Liver (tissue), 9 donors: ENCODE measurements around the gene MSX2. TPM values are rescaled to one million over a fixed set of nuclear protein-coding genes. Genes with fewer than 3 reads are reported as not detected.

Experiments
- DNase-seq: peaks from one replicate; pipeline ENCODE4 v3.0.0-alpha.2; 2017; ENCODE audit warnings: low spot score
- H3K27ac ChIP-seq, 2 donors: one replicate each; pipeline ENCODE4 v1.7.0; 2013; ENCODE audit warnings: inconsistent platforms in 2 of 2, low read length in 2 of 2, control low read depth in 1 of 2, low read depth in 1 of 2, mild to moderate bottlenecking in 1 of 2
- H3K27me3 ChIP-seq, 4 donors: one replicate each; pipeline versions ENCODE4 v1.6.1 to v1.7.0; 2013; ENCODE audit warnings: low read length in 3 of 4, inconsistent platforms in 1 of 4, mild to moderate bottlenecking in 1 of 4, moderate library complexity in 1 of 4; ENCODE audit not compliant: control insufficient read depth in 4 of 4, insufficient read depth in 4 of 4
- H3K36me3 ChIP-seq, 4 donors: one replicate each; pipeline versions ENCODE4 v1.6.1 to v1.7.0; 2013; ENCODE audit warnings: low read length in 3 of 4, mild to moderate bottlenecking in 3 of 4, low read depth in 1 of 4, moderate library complexity in 1 of 4; ENCODE audit not compliant: control insufficient read depth in 4 of 4, insufficient read depth in 3 of 4
- H3K4me1 ChIP-seq, 4 donors: one replicate each; pipeline versions ENCODE4 v1.6.1 to v1.7.0; 2013; ENCODE audit warnings: low read length in 3 of 4, mild to moderate bottlenecking in 3 of 4, moderate library complexity in 1 of 4; ENCODE audit not compliant: control insufficient read depth in 4 of 4, insufficient read depth in 4 of 4
- H3K4me3 ChIP-seq, 3 donors: one replicate each; pipeline versions ENCODE4 v1.6.1 to v1.7.0; 2013; ENCODE audit warnings: low read length in 3 of 3, control low read depth in 1 of 3, low read depth in 1 of 3, mild to moderate bottlenecking in 1 of 3
- H3K9ac ChIP-seq, 2 donors: one replicate each; pipeline ENCODE4 v1.7.0; 2013; ENCODE audit warnings: low read length in 2 of 2, mild to moderate bottlenecking in 2 of 2, moderate library complexity in 2 of 2, control low read depth in 1 of 2, low read depth in 1 of 2
- H3K9me3 ChIP-seq, 4 donors: one replicate each; pipeline versions ENCODE4 v1.6.1 to v1.7.0; 2013; ENCODE audit warnings: low read length in 3 of 4; ENCODE audit not compliant: control insufficient read depth in 4 of 4
- EGR1 ChIP-seq, 2 donors: IDR thresholded peaks; 2 replicates each; pipeline ENCODE4 v1.6.1; 2016 to 2018; ENCODE audit warnings: antibody characterized with exemption in 2 of 2, low read depth in 2 of 2
- FOXA1 ChIP-seq: IDR thresholded peaks from 2 replicates; pipeline ENCODE4 v1.6.1; 2016; ENCODE audit warnings: antibody characterized with exemption
- GABPA ChIP-seq, 2 donors: IDR thresholded peaks in 1 of 2; conservative IDR thresholded peaks in 1 of 2; 2 replicates each; pipeline ENCODE4 v1.6.1; 2016; ENCODE audit warnings: antibody characterized with exemption in 2 of 2, mild to moderate bottlenecking in 1 of 2, moderate library complexity in 1 of 2
- HNF4A ChIP-seq, 2 donors: conservative IDR thresholded peaks; 2 replicates each; pipeline ENCODE4 v1.6.1; 2016; ENCODE audit warnings: antibody characterized with exemption in 2 of 2, mild to moderate bottlenecking in 2 of 2
- HNF4G ChIP-seq: IDR thresholded peaks from 2 replicates; pipeline ENCODE4 v1.6.1; 2016; ENCODE audit warnings: antibody characterized with exemption
- JUND ChIP-seq, 2 donors: IDR thresholded peaks; 2 replicates each; pipeline ENCODE4 v1.6.1; 2016; ENCODE audit warnings: antibody characterized with exemption in 2 of 2
- NR2F2 ChIP-seq: IDR thresholded peaks from 2 replicates; pipeline ENCODE4 v1.6.1; 2016; ENCODE audit warnings: antibody characterized with exemption
- RAD21 ChIP-seq, 2 donors: IDR thresholded peaks; 2 replicates each; pipeline ENCODE4 v1.6.1; 2016; ENCODE audit warnings: antibody characterized with exemption in 2 of 2, mild to moderate bottlenecking in 2 of 2
- RXRA ChIP-seq, 2 donors: IDR thresholded peaks; 2 replicates each; pipeline ENCODE4 v1.6.1; 2017 to 2018; ENCODE audit warnings: antibody characterized with exemption in 2 of 2, mild to moderate bottlenecking in 1 of 2
- TAF1 ChIP-seq: conservative IDR thresholded peaks from 2 replicates; pipeline ENCODE4 v1.6.1; 2016; ENCODE audit warnings: antibody characterized with exemption, mild to moderate bottlenecking
- YY1 ChIP-seq: IDR thresholded peaks from 2 replicates; pipeline ENCODE4 v1.6.1; 2016; ENCODE audit warnings: antibody characterized with exemption, mild to moderate bottlenecking
- WGBS: extraction: QIAGEN DNeasy Blood & Tissue Kit; methylation state at CpG from one replicate; pipeline ENCODE4 v1.1.7; 2013; 5-methylcytosine and 5-hydroxymethylcytosine counted together
- polyA plus RNA-seq, 2 donors: library from polyadenylated mRNA; stranded (reverse) in 1 of 2; unstranded in 1 of 2; fragments of 200-250 nt in 1 of 2; fragments of >200 nt in 1 of 2; fragmentation: Nextera tagmentation in 1 of 2; extraction: Ambion mirVana in 1 of 2; gene quantifications; one replicate each; pipeline versions ENCODE4 v1.2.1 to v1.2.3, GENCODE V29; 2013 to 2015
- total RNA-seq, 2 donors: library from RNA; depleted of rRNA; stranded (reverse); fragments of >200 nt; gene quantifications; one replicate each; pipeline ENCODE4 v1.2.3, GENCODE V29; 2014
- TF ChIP-seq, protein P1 (sequence below): IDR thresholded peaks from 2 replicates; pipeline ENCODE4 v1.6.1; 2016; ENCODE audit warnings: antibody characterized with exemption
- TF ChIP-seq, protein P2 (sequence below): IDR thresholded peaks from 2 replicates; pipeline ENCODE4 v1.6.1; 2016; ENCODE audit warnings: antibody characterized with exemption
- TF ChIP-seq, protein P3 (sequence below): IDR thresholded peaks from 2 replicates; pipeline ENCODE4 v1.6.1; 2016; ENCODE audit warnings: antibody characterized with exemption
- TF ChIP-seq, protein P4 (sequence below): fragments of 150-350 bp; IDR thresholded peaks from 2 replicates; pipeline ENCODE4 v1.5.1; 2017; ENCODE audit warnings: improper control_type of control experiment, low read depth, low read length; ENCODE audit not compliant: missing input control
- donor health status: healthy.
- donor health status: healthy.
- donor health status: healthy.
- donor health status: healthy.
- donor health status: healthy.

Gene MSX2
- total and polyA plus RNA-seq, 4 donors: 0.08 to 0.09 TPM; not detected in 2

DNA sequence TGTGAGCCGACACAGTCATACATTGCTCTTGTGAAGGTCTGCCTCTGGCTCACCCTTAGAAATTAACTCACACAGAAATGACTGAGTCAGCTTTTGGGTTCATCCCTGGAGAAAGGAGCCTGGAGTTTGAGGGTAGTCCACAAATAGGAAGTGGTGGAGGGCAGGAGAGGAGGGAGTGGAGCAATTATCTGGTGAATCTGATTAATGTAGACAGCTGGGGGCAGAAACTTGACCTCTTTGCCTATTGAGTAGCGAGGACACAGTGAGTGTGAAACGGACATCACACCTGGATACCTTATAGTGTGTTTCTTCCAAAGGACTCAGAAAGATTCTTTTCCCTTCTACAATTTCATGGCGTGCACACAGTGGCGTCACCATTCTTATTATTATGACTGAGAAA lies 48.5 kb upstream of the MSX2 start:
- 53% methylated on average over 5 of the region's 5 CpGs for WGBS
- H3K27ac ChIP-seq: no peak overlapping the region
- H3K9ac ChIP-seq: no peak overlapping the region
- H3K36me3 ChIP-seq: no peaks in the 10 kb centered on the region
- no peaks in the 10 kb centered on the region for H3K27me3 ChIP-seq
- DNase-seq: no peak
- no peaks in the 10 kb centered on the region for H3K4me1 ChIP-seq
- H3K9me3 ChIP-seq: no peaks in the 10 kb centered on the region
- no peak overlapping the region for H3K4me3 ChIP-seq
- TF ChIP-seq, protein P1, sequence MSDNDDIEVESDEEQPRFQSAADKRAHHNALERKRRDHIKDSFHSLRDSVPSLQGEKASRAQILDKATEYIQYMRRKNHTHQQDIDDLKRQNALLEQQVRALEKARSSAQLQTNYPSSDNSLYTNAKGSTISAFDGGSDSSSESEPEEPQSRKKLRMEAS: no peak
- TF ChIP-seq GABPA (IDR thresholded peaks at IDR 0.05 in 1 of 2, conservative IDR thresholded peaks at IDR 0.05 in 1 of 2): no peak
- no peak for TF ChIP-seq RAD21 (IDR thresholded peaks at IDR 0.05)
- TF ChIP-seq, protein P2, sequence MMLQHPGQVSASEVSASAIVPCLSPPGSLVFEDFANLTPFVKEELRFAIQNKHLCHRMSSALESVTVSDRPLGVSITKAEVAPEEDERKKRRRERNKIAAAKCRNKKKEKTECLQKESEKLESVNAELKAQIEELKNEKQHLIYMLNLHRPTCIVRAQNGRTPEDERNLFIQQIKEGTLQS: no peak
- TF ChIP-seq FOXA1: no peak
- TF ChIP-seq RXRA (IDR thresholded peaks at IDR 0.05): no peak
- TF ChIP-seq, protein P3, sequence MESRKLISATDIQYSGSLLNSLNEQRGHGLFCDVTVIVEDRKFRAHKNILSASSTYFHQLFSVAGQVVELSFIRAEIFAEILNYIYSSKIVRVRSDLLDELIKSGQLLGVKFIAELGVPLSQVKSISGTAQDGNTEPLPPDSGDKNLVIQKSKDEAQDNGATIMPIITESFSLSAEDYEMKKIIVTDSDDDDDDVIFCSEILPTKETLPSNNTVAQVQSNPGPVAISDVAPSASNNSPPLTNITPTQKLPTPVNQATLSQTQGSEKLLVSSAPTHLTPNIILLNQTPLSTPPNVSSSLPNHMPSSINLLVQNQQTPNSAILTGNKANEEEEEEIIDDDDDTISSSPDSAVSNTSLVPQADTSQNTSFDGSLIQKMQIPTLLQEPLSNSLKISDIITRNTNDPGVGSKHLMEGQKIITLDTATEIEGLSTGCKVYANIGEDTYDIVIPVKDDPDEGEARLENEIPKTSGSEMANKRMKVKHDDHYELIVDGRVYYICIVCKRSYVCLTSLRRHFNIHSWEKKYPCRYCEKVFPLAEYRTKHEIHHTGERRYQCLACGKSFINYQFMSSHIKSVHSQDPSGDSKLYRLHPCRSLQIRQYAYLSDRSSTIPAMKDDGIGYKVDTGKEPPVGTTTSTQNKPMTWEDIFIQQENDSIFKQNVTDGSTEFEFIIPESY: no peak
- no peak for TF ChIP-seq HNF4A (conservative IDR thresholded peaks at IDR 0.05)
- no peak for TF ChIP-seq NR2F2
- no peak for TF ChIP-seq YY1
- TF ChIP-seq JUND (IDR thresholded peaks at IDR 0.05): no peak
- TF ChIP-seq EGR1 (IDR thresholded peaks at IDR 0.05; ENCODE audit: low read depth in 2 of 2): no peak
- TF ChIP-seq, protein P4, sequence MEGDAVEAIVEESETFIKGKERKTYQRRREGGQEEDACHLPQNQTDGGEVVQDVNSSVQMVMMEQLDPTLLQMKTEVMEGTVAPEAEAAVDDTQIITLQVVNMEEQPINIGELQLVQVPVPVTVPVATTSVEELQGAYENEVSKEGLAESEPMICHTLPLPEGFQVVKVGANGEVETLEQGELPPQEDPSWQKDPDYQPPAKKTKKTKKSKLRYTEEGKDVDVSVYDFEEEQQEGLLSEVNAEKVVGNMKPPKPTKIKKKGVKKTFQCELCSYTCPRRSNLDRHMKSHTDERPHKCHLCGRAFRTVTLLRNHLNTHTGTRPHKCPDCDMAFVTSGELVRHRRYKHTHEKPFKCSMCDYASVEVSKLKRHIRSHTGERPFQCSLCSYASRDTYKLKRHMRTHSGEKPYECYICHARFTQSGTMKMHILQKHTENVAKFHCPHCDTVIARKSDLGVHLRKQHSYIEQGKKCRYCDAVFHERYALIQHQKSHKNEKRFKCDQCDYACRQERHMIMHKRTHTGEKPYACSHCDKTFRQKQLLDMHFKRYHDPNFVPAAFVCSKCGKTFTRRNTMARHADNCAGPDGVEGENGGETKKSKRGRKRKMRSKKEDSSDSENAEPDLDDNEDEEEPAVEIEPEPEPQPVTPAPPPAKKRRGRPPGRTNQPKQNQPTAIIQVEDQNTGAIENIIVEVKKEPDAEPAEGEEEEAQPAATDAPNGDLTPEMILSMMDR: no peak
- TF ChIP-seq HNF4G: no peak

DNA sequence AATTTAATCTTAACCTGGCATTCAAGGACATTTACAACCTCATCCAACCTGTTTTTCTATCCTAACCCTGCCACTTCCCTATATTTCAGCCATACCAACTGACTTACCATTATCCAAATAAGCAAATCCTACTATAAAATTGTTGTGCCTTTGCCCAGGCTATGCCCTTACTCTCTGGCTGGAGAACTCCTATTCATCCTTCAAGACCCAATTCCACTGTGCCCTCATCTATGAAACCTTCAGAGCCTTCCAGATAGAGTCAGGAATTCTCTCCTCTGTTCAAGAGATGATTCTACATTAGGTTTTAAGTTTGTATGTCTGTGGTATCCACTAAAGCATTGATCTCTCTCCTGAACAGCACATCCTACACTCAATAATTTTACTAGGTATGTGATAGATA lies 46.3 kb upstream of the MSX2 start:
- Histone ChIP-seq H3K4me3 (no peak overlapping the region), H3K27me3 (no peaks in the 10 kb centered on the region), H3K9me3 (no peaks in the 10 kb centered on the region), H3K36me3 (no peaks in the 10 kb centered on the region), H3K9ac (no peak overlapping the region), H3K4me1 (no peaks in the 10 kb centered on the region), H3K27ac (no peak overlapping the region)
- DNase-seq: no peak
- TF ChIP-seq NR2F2 (no peak), TAF1 (no peak), RAD21 (IDR thresholded peaks at IDR 0.05) (no peak), YY1 (no peak)
- TF ChIP-seq, protein P4: no peak
- TF ChIP-seq, protein P1: no peak
- TF ChIP-seq, protein P3: no peak
